SK-MEL-5 (cell line): ENCODE measurements around the gene ITPR2. TPM values are rescaled to one million over a fixed set of nuclear protein-coding genes. Genes with fewer than 3 reads are reported as not detected.
A peak's percentile ranks its signal among the peaks of the same experiment; 100 is the strongest.
"Not testable (repeated sequence)": the region's sequence is repeated elsewhere in the genome, so short reads cannot be mapped to it uniquely, and the experiment has no call there.

Experiments
- DNase-seq: peaks from one replicate; pipeline ENCODE4 v3.0.0-alpha.2; 2016; ENCODE audit warnings: low read depth, low spot score
- in situ Hi-C: cut with HindIII; loops from 2 replicates; pipeline ENCODE4 v1.10.0; 2016; ENCODE audit warnings: low sequenced_read_pairs, high pct_unique_total_duplicates, low pct_unique_long_range_greater_than_20kb
- total RNA-seq: library from RNA; depleted of rRNA; stranded (reverse); fragments of >200 nt; shearing (Covaris generic); gene quantifications from 2 replicates; pipeline ENCODE4 v1.2.3, GENCODE V29; 2014

ITPR2 gene
- total RNA-seq, 1 experiment from 2014 or later, result 21.3 TPM

- peak; percentile 69 for DNase-seq
- in situ Hi-C loops, result no loop called here
Measured at GRCh38 chr12:26730481-26731350, 102.3 kb downstream of the ITPR2 start.

GRCh38 chr12:26729137-26729671, 103.8 kb downstream of the ITPR2 start:
- DNase-seq, in situ Hi-C loops: not testable (repeated sequence)

- no peak for DNase-seq
Measured at GRCh38 chr12:26728205-26729050, 104.6 kb downstream of the ITPR2 start.

GRCh38 chr12:26727482-26728204, 105.4 kb downstream of the ITPR2 start:
- in situ Hi-C loops, result no loop called here
- no peak for DNase-seq

More at GRCh38 chr12:26728205-26729050, 104.6 kb downstream of the ITPR2 start:
- in situ Hi-C loops, result no loop called here

GRCh38 chr12:26726956-26727355, 106.0 kb downstream of the ITPR2 start:
- DNase-seq, result no peak
- in situ Hi-C loops, result no loop called here

- DNase-seq, result no peak
- in situ Hi-C loops, result no loop called here
Measured at GRCh38 chr12:26725276-26725916, 107.6 kb downstream of the ITPR2 start.

- DNase-seq, result no peak
- in situ Hi-C loops, result no loop called here
Measured at GRCh38 chr12:26724309-26724702, 108.7 kb downstream of the ITPR2 start.

GRCh38 chr12:26723379-26724308, 109.3 kb downstream of the ITPR2 start:
- in situ Hi-C loops, result no loop called here
- peak; percentile 96 for DNase-seq

- DNase-seq, result peak; percentile 23
- in situ Hi-C loops, result no loop called here
Measured at GRCh38 chr12:26721800-26722199, 111.2 kb downstream of the ITPR2 start.

GRCh38 chr12:26719852-26720251, 113.1 kb downstream of the ITPR2 start:
- peak; percentile 31 for DNase-seq
- in situ Hi-C loops, result no loop called here

GRCh38 chr12:26717757-26718156, 115.2 kb downstream of the ITPR2 start:
- DNase-seq, result no peak
- in situ Hi-C loops, result no loop called here

- in situ Hi-C loops, result no loop called here
- DNase-seq, result no peak
Measured at GRCh38 chr12:26715232-26715631, 117.8 kb downstream of the ITPR2 start.

- in situ Hi-C loops, result no loop called here
- no peak for DNase-seq
Measured at GRCh38 chr12:26713885-26714383, 119.1 kb downstream of the ITPR2 start.

- in situ Hi-C loops, result no loop called here
- no peak for DNase-seq
Measured at GRCh38 chr12:26712892-26713291, 120.1 kb downstream of the ITPR2 start.

- in situ Hi-C loops, result no loop called here
Measured at GRCh38 chr12:26711569-26711968, 121.4 kb downstream of the ITPR2 start.

GRCh38 chr12:26711072-26711471, 121.9 kb downstream of the ITPR2 start:
- in situ Hi-C loops, result no loop called here
- no peak for DNase-seq

More at GRCh38 chr12:26711569-26711968, 121.4 kb downstream of the ITPR2 start:
- no peak for DNase-seq
